ENCODE results near the gene LARP1. TPM values are rescaled to one million over a fixed set of nuclear protein-coding genes. Genes with fewer than 3 reads are reported as not detected.

LARP1 gene
- polyA plus RNA-seq, 1 donor (not counting 4 experiments of a cell fraction or from before 2014, with no cell fraction given), result 65.6 TPM

DNA sequence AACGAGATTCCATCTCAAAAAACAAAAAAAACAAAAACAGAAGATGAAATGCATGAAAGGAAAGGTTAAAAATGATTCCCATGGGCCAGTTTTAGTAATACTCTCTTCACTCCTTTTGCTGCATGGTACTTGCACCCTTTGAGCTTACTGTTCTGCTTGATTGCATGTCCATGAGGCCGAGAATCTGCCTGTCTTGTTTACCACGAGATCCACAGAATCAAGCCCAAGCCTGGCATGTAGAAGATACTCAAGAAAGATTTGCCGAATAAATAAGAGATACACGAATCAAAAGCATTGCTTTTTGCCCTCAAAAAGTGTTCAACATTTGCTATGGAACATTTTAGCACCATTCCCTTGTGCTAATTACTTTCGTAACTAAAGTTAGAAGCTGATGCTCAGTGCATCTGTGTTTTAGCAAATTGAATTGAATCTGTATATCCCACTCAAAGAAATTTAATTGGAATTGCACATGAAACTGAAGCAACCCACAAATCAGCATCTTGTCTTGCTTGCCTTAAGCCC lies 94.1 kb downstream of the LARP1 start:
- FAIRE-seq, result no peak

DNA sequence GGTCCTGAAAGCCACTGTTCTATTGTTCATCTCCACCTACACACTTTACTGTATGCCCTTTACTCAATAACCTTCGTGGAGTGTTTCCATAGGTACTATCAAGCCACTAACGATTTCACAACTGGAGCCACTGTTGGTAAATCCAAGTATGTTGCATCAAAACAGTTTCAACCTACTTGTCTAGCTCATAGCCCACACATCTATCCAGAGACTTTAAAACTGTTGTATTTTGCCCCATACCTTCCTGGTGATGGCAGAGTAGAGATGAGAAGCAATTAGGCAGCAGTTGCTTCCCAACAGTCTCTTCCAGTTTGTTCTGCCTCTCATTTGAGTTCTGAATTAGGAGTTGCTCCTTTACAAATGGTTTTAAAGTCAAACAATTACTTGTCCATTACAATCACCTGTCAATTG lies 94.6 kb downstream of the LARP1 start:
- no peak overlapping the region for H3K4me3 ChIP-seq (ENCODE audit: control insufficient read depth in 2 of 3, extremely low read depth in 1 of 3, insufficient read depth in 2 of 3, low read depth in 1 of 3, low read length in 3 of 3)
- no peaks in the 10 kb centered on the region for H4K20me1 ChIP-seq (ENCODE audit: control insufficient read depth, extremely low read depth, insufficient read depth, low read length)
- no peaks in the 10 kb centered on the region for H3K9me1 ChIP-seq (ENCODE audit: control insufficient read depth, extremely low read depth, insufficient read depth, low read length)
- no peaks in the 10 kb centered on the region for H3K9me3 ChIP-seq (ENCODE audit: control insufficient read depth, low read depth, low read length)
- H2AFZ ChIP-seq (ENCODE audit: control insufficient read depth, low read length), result no peak overlapping the region
- dilution Hi-C loops (cut with MboI; ENCODE audit: extremely low pct_ligation_motif_present, low sequenced_read_pairs), result no loop called here
- no peak for TF ChIP-seq EZH2 (IDR thresholded peaks at IDR 0.05; ENCODE audit: low read length)
- TF ChIP-seq, protein P1, sequence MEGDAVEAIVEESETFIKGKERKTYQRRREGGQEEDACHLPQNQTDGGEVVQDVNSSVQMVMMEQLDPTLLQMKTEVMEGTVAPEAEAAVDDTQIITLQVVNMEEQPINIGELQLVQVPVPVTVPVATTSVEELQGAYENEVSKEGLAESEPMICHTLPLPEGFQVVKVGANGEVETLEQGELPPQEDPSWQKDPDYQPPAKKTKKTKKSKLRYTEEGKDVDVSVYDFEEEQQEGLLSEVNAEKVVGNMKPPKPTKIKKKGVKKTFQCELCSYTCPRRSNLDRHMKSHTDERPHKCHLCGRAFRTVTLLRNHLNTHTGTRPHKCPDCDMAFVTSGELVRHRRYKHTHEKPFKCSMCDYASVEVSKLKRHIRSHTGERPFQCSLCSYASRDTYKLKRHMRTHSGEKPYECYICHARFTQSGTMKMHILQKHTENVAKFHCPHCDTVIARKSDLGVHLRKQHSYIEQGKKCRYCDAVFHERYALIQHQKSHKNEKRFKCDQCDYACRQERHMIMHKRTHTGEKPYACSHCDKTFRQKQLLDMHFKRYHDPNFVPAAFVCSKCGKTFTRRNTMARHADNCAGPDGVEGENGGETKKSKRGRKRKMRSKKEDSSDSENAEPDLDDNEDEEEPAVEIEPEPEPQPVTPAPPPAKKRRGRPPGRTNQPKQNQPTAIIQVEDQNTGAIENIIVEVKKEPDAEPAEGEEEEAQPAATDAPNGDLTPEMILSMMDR (optimal IDR thresholded peaks at IDR 0.05 in 1 of 3, IDR thresholded peaks at IDR 0.05 in 1 of 3, conservative IDR thresholded peaks at IDR 0.05 in 1 of 3; ENCODE audit: extremely low read depth in 1 of 3, insufficient read depth in 2 of 3, low read length in 3 of 3), result no peak
- FAIRE-seq (no peak), DNase-seq (ENCODE audit: low read depth, low spot score) (no peak)
- no peak overlapping the region for H3K9ac ChIP-seq (ENCODE audit: control insufficient read depth, extremely low read depth, insufficient read depth, low read length)
- H3K4me2 ChIP-seq (ENCODE audit: control insufficient read depth, extremely low read depth, insufficient read depth, low read depth, low read length), result no peak overlapping the region
- no peaks in the 10 kb centered on the region for H3K36me3 ChIP-seq (ENCODE audit: control insufficient read depth in 2 of 2, extremely low read depth in 1 of 2, insufficient read depth in 2 of 2, low read length in 2 of 2)
- H3K27me3 ChIP-seq (ENCODE audit: control insufficient read depth, extremely low read depth, insufficient read depth, low read length), result no peaks in the 10 kb centered on the region
- no peak overlapping the region for H3K27ac ChIP-seq (ENCODE audit: control insufficient read depth, insufficient read depth, low read length)
- H3K4me1 ChIP-seq (ENCODE audit: control insufficient read depth, extremely low read depth, insufficient read depth, low read length), result peaks cover 10% of the 10 kb centered on the region
- no peaks in the 10 kb centered on the region for H3K79me2 ChIP-seq (ENCODE audit: control insufficient read depth, insufficient read depth, low read length)

More for the DNA sequence above, 94.1 kb downstream of the LARP1 start:
- Histone ChIP-seq H3K4me3 (ENCODE audit: control insufficient read depth in 2 of 3, extremely low read depth in 1 of 3, insufficient read depth in 2 of 3, low read depth in 1 of 3, low read length in 3 of 3) (no peak overlapping the region), H3K27ac (ENCODE audit: control insufficient read depth, insufficient read depth, low read length) (no peak overlapping the region), H3K79me2 (ENCODE audit: control insufficient read depth, insufficient read depth, low read length) (no peaks in the 10 kb centered on the region), H3K9ac (ENCODE audit: control insufficient read depth, extremely low read depth, insufficient read depth, low read length) (no peak overlapping the region), H3K36me3 (ENCODE audit: control insufficient read depth in 2 of 2, extremely low read depth in 1 of 2, insufficient read depth in 2 of 2, low read length in 2 of 2) (no peaks in the 10 kb centered on the region), H4K20me1 (ENCODE audit: control insufficient read depth, extremely low read depth, insufficient read depth, low read length) (no peaks in the 10 kb centered on the region), H2AFZ (ENCODE audit: control insufficient read depth, low read length) (no peak overlapping the region), H3K4me1 (ENCODE audit: control insufficient read depth, extremely low read depth, insufficient read depth, low read length) (peaks cover 10% of the 10 kb centered on the region), H3K4me2 (ENCODE audit: control insufficient read depth, extremely low read depth, insufficient read depth, low read depth, low read length) (no peak overlapping the region), H3K9me3 (ENCODE audit: control insufficient read depth, low read depth, low read length) (no peaks in the 10 kb centered on the region), H3K9me1 (ENCODE audit: control insufficient read depth, extremely low read depth, insufficient read depth, low read length) (no peaks in the 10 kb centered on the region), H3K27me3 (ENCODE audit: control insufficient read depth, extremely low read depth, insufficient read depth, low read length) (no peaks in the 10 kb centered on the region)
- dilution Hi-C loops (cut with MboI; ENCODE audit: extremely low pct_ligation_motif_present, low sequenced_read_pairs), result no loop called here
- no peak for TF ChIP-seq EZH2 (IDR thresholded peaks at IDR 0.05; ENCODE audit: low read length)
- TF ChIP-seq, protein P1 (optimal IDR thresholded peaks at IDR 0.05 in 1 of 3, IDR thresholded peaks at IDR 0.05 in 1 of 3, conservative IDR thresholded peaks at IDR 0.05 in 1 of 3; ENCODE audit: extremely low read depth in 1 of 3, insufficient read depth in 2 of 3, low read length in 3 of 3), result no peak
- no peak for DNase-seq (ENCODE audit: low read depth, low spot score)
